Gastrocnemius medialis (tissue), 4 donors: ENCODE measurements around the gene SERPINE1. TPM values are rescaled to one million over a fixed set of nuclear protein-coding genes. Genes with fewer than 3 reads are reported as not detected.

Source experiments
- ATAC-seq, 2 donors: fragments of 150-250 bp; one replicate each; pipeline ENCODE4 v1.9.1; 2016
- DNase-seq, 2 donors: peaks; one replicate each; pipeline ENCODE4 v3.0.0-alpha.2; 2019
- H3K27ac ChIP-seq, 4 donors: fragments of 200-600 bp; sonication (generic); 1 replicate in 1 of 4; 2 replicates in 3 of 4; pipeline ENCODE4 v1.5.1; 2016 to 2018; ENCODE audit warnings: mild to moderate bottlenecking in 2 of 4, moderate library complexity in 1 of 4
- H3K27me3 ChIP-seq, 3 donors: fragments of 200-600 bp; sonication (generic) in 2 of 3; 1 replicate in 1 of 3; 2 replicates in 2 of 3; pipeline versions ENCODE4 v1.5.1 to v1.6.0; 2016 to 2019; ENCODE audit warnings: mild to moderate bottlenecking in 1 of 3, moderate library complexity in 1 of 3
- H3K36me3 ChIP-seq, 2 donors: fragments of 200-600 bp; sonication (generic) in 1 of 2; one replicate each; pipeline ENCODE4 v1.5.1; 2017 to 2018
- H3K4me1 ChIP-seq, 2 donors: fragments of 200-600 bp; sonication (generic) in 1 of 2; one replicate each; pipeline ENCODE4 v1.5.1; 2016 to 2017; ENCODE audit warnings: mild to moderate bottlenecking in 2 of 2
- H3K4me3 ChIP-seq, 4 donors: fragments of 200-600 bp; sonication (generic) in 3 of 4; 1 replicate in 1 of 4; 2 replicates in 3 of 4; pipeline ENCODE4 v1.5.1; 2016 to 2019; ENCODE audit warnings: mild to moderate bottlenecking in 2 of 4
- H3K9me3 ChIP-seq, 3 donors: fragments of 200-600 bp; sonication (generic) in 2 of 3; 1 replicate in 1 of 3; 2 replicates in 2 of 3; pipeline ENCODE4 v1.5.1; 2016 to 2019
- POLR2A ChIP-seq, 2 donors: fragments of 450-650 bp; IDR thresholded peaks; one replicate each; pipeline ENCODE4 v1.6.1; 2017; ENCODE audit warnings: antibody characterized with exemption in 2 of 2, mild to moderate bottlenecking in 2 of 2, moderate library complexity in 2 of 2
- in situ Hi-C, 4 donors: fragments of 200-750 bp; cut with MboI; loops; one replicate each; pipeline versions ENCODE4 v1.15.0 to v1.8.0; 2017; ENCODE audit warnings: low sequenced_read_pairs in 4 of 4
- intact Hi-C: fragments of 100-400 bp; cut with DNase I; formaldehyde crosslinking; loops from one replicate; pipeline ENCODE4 v1.15.1; 2023; ENCODE audit warnings: low total_unique reads
- total RNA-seq, 4 donors: library from RNA; depleted of rRNA; stranded (reverse); fragments of >200 nt; gene quantifications; one replicate each; pipeline versions ENCODE4 v1.1.0 to v1.2.3, GENCODE V29; 2016
- TF ChIP-seq, protein P1 (sequence below), 5 experiments: fragments of 450-650 bp in 3 of 5; fragments of 200-600 bp in 2 of 5; sonication (generic) in 2 of 5; IDR thresholded peaks in 4 of 5; conservative IDR thresholded peaks in 1 of 5; 1 replicate in 4 of 5; 2 replicates in 1 of 5; pipeline ENCODE4 v1.5.1; 2016 to 2019; ENCODE audit warnings: antibody characterized with exemption in 5 of 5, mild to moderate bottlenecking in 3 of 5, moderate library complexity in 3 of 5

Gene SERPINE1
- total RNA-seq, 4 donors from 2014 or later, result 5.9 to 21.7 (median 12.3) TPM

DNA sequence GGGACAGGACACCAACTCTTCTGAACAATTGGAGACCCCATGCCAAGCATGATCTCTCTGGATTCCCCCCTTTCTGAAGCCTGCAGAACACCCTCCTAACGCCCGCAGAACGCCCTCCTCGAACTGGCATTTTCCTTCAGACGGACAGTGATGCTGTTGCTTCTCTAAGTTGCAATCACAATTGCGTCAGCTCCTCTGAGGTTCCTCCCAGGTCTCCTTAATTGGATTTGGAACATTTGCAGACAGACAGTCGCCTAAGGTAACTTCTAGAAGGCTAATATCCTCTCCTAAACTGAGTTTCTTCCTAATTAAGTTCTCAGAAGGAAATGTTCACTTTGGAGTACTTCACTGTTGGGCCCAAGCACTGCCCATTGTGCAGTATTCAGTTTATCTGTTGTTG is 20.5 kb upstream of the SERPINE1 start:
- no peaks in the 10 kb centered on the region for H3K9me3 ChIP-seq
- no peaks in the 10 kb centered on the region for H3K36me3 ChIP-seq
- H3K4me1 ChIP-seq, result peaks cover 10 to 13% of the 10 kb centered on the region in 2 donors
- TF ChIP-seq, protein P1, sequence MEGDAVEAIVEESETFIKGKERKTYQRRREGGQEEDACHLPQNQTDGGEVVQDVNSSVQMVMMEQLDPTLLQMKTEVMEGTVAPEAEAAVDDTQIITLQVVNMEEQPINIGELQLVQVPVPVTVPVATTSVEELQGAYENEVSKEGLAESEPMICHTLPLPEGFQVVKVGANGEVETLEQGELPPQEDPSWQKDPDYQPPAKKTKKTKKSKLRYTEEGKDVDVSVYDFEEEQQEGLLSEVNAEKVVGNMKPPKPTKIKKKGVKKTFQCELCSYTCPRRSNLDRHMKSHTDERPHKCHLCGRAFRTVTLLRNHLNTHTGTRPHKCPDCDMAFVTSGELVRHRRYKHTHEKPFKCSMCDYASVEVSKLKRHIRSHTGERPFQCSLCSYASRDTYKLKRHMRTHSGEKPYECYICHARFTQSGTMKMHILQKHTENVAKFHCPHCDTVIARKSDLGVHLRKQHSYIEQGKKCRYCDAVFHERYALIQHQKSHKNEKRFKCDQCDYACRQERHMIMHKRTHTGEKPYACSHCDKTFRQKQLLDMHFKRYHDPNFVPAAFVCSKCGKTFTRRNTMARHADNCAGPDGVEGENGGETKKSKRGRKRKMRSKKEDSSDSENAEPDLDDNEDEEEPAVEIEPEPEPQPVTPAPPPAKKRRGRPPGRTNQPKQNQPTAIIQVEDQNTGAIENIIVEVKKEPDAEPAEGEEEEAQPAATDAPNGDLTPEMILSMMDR (IDR thresholded peaks at IDR 0.05 in 4 of 5, conservative IDR thresholded peaks at IDR 0.05 in 1 of 5), result no peak
- no peak for TF ChIP-seq POLR2A (IDR thresholded peaks at IDR 0.05)
- ATAC-seq (no peak), DNase-seq (no peak)
- in situ Hi-C loops, result no loop called here
- intact Hi-C loops, result no loop called here
- peaks cover 0 to 2% (median 0%) of the 10 kb centered on the region in 3 donors for H3K27me3 ChIP-seq
- no peak overlapping the region for H3K27ac ChIP-seq
- no peak overlapping the region for H3K4me3 ChIP-seq

DNA sequence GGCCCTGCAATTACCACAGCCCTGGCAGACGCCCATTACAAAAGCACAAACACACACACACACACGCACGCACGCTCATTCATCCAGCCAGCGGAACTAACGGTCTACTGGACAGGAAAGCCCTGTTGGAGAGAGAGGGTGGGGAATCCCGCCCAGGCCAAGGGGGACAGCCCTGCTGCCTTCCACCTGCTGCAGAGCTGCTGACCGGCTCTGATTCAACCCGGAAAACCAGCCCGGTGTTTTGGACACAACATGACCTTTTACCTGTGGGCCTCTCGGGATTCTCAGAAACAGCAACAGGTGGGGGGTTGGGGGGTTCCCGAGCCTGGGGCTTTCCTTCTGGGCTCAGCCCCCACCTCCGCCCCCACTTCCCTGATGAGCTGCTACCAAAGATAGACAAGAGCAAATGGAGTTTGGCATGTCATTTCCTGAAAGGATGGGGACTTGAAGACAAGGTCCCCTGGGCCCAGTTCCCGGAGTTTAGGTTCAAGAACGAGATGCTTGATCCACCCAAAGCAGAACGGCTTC is 18.5 kb upstream of the SERPINE1 start:
- Histone ChIP-seq H3K4me3 (no peak overlapping the region), H3K4me1 (peaks cover 16 to 18% of the 10 kb centered on the region in 2 donors), H3K36me3 (no peaks in the 10 kb centered on the region), H3K27ac (peak overlapping the region; percentile 52 to 75 (median 65)), H3K9me3 (no peaks in the 10 kb centered on the region), H3K27me3 (no peaks in the 10 kb centered on the region)
- no peak for TF ChIP-seq POLR2A (IDR thresholded peaks at IDR 0.05)
- TF ChIP-seq, protein P1 (IDR thresholded peaks at IDR 0.05 in 4 of 5, conservative IDR thresholded peaks at IDR 0.05 in 1 of 5), result no peak
- DNase-seq (peak; percentile 41 to 69), ATAC-seq (peak; percentile 64 to 77)
- in situ Hi-C loops (no loop called here), intact Hi-C loops (no loop called here)

DNA sequence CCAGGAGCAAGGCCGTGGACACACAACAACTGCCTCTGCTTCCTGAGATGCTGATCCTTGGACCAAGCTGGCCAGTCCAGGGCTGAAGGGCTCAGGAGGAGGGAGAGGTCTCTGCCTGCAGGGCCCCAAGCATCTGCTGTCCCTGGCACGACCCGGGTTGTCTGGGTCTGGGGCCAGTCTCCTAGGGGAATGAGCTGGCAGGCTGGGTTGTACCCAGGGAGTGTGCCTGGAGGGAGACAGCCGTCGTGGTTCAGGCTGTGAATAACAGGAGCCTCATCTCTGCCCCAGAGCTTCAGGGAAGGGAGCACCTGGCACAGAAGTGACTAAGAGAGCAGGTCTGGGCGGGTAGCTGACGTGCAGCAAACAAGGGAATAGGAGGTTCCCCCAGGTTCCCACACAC is 17.9 kb upstream of the SERPINE1 start:
- H3K4me1 ChIP-seq, result peaks cover 16 to 18% of the 10 kb centered on the region in 2 donors
- no peak for TF ChIP-seq POLR2A (IDR thresholded peaks at IDR 0.05)
- ATAC-seq, result peak in 1 of 2 donors; percentile 3
- no peak overlapping the region for H3K4me3 ChIP-seq
- no peaks in the 10 kb centered on the region for H3K27me3 ChIP-seq
- H3K27ac ChIP-seq, result peak overlapping the region; percentile 52 to 75 (median 65)
- in situ Hi-C loops, result no loop called here
- no peaks in the 10 kb centered on the region for H3K9me3 ChIP-seq
- DNase-seq, result no peak
- H3K36me3 ChIP-seq, result no peaks in the 10 kb centered on the region
- intact Hi-C loops, result no loop called here

DNA sequence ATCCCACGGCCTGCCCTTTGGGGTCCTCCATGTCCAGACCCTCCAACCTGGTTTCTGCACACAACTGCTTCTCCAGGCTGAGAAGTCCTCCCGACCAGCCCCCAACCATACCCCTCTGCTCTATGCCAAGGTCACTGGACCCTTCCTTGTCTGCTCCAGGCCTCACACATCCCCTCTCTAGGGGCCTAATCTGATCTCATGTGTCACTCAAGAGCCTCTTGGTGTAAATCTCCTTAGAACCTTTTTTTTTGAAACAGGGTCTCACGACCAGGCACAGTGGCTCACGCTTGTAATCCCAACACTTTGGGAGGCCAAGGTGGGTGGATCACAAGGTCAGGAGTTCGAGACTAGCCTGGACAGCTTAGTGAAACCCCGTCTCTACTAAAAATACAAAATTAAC is 17.5 kb upstream of the SERPINE1 start:
- Histone ChIP-seq H3K27me3 (no peaks in the 10 kb centered on the region), H3K27ac (peak overlapping the region; percentile 52 to 75 (median 65)), H3K36me3 (no peaks in the 10 kb centered on the region), H3K4me1 (peaks cover 16 to 18% of the 10 kb centered on the region in 2 donors), H3K4me3 (no peak overlapping the region), H3K9me3 (no peaks in the 10 kb centered on the region)
- TF ChIP-seq, protein P1 (IDR thresholded peaks at IDR 0.05 in 4 of 5, conservative IDR thresholded peaks at IDR 0.05 in 1 of 5), result no peak
- TF ChIP-seq POLR2A (IDR thresholded peaks at IDR 0.05), result no peak
- intact Hi-C loops (no loop called here), in situ Hi-C loops (no loop called here)
- ATAC-seq (no peak), DNase-seq (no peak)

DNA sequence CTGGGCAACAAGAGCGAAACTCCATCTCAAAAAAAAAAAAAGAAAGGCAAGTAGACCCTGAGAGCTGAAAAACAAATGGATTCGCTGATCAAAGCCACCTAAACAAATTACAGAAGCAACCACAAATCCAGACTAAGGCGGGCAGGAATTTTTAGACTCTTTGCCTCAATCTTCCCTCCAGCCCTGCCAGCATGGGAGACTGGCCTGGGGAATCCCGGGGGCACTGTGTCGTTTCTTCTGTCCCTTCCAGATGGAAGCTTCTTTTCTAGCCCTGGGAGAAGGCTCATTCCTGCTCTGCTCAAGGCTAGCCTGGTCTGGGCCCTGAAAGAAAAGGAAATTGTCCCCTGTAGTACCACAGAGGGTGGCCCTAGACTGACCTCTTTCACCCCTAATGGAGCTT is 15.6 kb upstream of the SERPINE1 start:
- peak overlapping the region; percentile 67 to 82 (median 73) for H3K27ac ChIP-seq
- H3K36me3 ChIP-seq, result no peaks in the 10 kb centered on the region
- ATAC-seq (no peak), DNase-seq (no peak)
- in situ Hi-C loops, result no loop called here
- H3K4me1 ChIP-seq, result peaks cover 16 to 18% of the 10 kb centered on the region in 2 donors
- H3K4me3 ChIP-seq, result no peak overlapping the region
- H3K27me3 ChIP-seq, result no peaks in the 10 kb centered on the region
- TF ChIP-seq, protein P1 (IDR thresholded peaks at IDR 0.05 in 4 of 5, conservative IDR thresholded peaks at IDR 0.05 in 1 of 5), result no peak
- TF ChIP-seq POLR2A (IDR thresholded peaks at IDR 0.05), result no peak
- no peaks in the 10 kb centered on the region for H3K9me3 ChIP-seq
- intact Hi-C loops, result no loop called here
